ENCODE measurements around the gene BCO1.

The BCO1 gene

DNA sequence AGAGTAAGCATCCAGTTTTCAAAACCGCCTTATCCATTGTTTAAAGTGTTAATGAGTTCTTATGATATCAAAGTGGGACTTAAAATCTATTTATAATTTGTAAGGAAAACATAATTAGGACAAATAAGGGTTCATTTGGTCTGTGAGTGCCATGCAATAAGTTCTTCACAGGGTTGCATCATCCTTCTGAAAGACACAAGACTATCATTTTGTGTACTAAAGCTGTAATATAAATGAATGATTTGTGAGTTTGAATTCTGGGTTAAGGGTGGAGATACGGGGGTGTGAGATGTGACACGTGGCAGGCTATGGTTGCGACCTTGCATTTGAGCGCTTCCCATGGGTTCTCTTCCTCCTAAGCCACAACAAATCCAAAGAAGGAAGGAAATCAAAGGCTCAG, 83.0 kb downstream of the BCO1 start:
- no peak for DNase-seq

- DNase-seq = no peak
Observed at GRCh38 chr16:81324808-81325207, 86.3 kb downstream of the BCO1 start.

DNA sequence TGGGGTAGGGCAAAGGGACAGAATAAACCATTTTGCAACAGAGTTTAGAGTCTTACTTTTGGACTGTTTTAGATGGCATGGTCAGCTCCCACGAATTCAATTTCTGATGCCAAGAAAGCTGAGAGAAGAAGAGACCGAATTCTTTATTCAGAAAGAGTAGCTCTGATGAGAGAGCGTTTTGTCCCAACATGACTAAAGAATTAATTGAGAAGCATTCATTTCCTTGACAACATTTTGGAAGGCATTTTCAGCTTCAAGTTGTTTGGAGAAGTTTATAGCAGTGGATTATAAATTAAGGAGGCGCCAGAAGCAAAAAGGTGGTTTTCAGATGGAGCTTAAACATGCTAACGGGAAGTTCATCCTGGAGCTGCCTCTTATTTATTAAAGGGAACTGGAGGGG, 88.5 kb downstream of the BCO1 start:
- DNase-seq = no peak

GRCh38 chr16:81327447-81328196, 89.1 kb downstream of the BCO1 start:
- DNase-seq = no peak

DNA sequence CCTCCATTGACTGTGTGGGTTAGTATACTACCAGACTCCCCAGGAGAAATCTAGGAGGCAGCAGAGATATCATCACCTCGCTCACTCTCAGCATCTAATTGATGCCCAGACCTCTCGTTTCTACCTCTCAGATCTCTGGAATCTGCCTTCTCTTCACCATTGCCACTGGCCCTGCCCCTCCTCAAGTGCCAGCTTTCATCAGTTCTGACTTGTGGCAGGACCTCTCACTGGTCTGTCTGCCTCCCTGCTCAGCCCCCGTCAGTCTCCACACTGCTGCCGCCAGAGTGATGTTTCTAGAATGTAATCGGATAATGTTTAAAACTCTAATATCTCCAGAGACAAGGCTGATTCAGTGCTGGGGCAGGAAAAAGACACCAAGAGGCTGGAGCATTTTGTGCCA, 91.5 kb downstream of the BCO1 start:
- DNase-seq = no peak

GRCh38 chr16:81333356-81333755, 94.9 kb downstream of the BCO1 start:
- no peak for DNase-seq

- no peak for DNase-seq
Observed at GRCh38 chr16:81335669-81336068, 97.2 kb downstream of the BCO1 start.

DNA sequence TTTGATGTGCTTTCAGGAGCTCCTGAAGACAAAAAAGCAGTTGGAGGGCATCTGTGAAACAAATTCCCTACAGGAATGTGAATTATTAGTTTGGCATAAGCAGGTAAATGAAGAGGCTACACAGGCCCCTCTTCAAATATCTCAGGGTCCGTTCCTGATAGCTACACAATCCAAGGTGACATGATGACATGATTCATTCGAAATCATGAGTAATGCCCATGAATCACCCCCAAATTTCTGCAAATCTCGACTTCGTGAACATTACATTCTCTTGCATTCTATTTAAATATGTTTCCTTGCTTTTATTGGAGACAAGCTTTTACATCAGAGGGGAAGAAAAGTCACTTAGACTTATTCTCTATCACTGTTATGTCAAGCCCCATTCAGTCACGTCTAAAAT, 98.6 kb downstream of the BCO1 start:
- DNase-seq = no peak

Data from activated CD8-positive, alpha-beta memory T cell treated with anti-CD3 and anti-CD28 coated beads for 24 hours (primary cell).